GM03348 (cell line): ENCODE results near the gene PTPRK.
"Not testable (repeated sequence)": the region's sequence is repeated elsewhere in the genome, so short reads cannot be mapped to it uniquely, and the experiment has no call there.

ENCODE experiments used
- DNase-seq: peaks from one replicate; pipeline ENCODE4 v3.0.0; 2012; ENCODE audit warnings: low spot score

PTPRK gene

DNA sequence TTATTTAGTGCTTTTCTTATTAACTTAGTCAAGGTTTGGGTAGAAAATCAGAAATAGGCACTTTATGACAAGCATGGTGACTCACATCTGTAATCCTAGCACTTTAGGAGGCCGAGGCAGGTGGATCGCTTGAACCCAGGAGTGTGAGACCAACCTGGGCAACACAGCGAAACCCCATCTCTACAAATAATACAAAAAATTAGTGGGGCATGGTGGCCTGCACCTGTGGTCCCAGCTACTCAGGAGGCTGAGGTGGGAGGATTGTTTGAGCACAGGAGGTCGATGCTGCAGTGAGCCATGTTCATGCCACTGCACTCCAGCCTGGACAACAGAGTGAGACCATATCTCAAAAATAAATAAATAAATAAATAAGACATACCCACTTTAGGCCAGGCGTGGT is 568.2 kb downstream of the PTPRK start:
- DNase-seq, result no peak

DNA sequence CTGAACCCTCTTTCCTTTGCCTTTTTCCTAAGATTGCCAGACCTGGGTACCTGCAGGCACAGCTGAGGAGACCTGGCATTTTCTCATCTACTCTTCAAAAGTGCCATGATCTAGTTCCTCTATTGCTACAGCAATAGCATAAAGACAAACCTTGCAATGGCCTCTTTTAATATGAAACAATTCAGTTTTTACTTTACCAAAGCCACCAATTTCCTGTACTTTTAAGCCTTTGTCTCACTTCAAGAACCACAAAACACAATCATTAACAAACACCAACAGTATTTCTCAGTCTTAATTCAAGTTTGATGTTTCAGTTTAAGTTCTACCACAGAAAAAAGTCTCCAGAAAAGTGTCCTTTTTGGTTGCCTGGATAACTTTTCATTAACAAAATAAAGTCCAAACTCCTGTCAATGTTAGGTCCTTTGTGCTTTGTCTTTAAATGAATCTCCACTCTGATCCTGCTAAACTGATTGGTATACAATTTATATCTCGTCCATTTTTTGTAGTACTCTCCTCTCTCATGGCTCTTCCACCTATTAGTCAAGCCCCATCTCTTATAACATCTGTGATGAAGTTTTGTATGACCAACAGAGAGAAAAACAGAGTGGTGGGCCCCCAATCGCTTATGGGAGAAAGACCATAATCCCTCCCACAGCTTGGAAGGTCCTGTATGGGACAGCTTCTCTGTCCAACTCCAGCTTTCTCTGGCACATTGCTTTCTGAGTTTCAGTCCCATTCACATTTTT is 569.1 kb downstream of the PTPRK start:
- no peak for DNase-seq

DNA sequence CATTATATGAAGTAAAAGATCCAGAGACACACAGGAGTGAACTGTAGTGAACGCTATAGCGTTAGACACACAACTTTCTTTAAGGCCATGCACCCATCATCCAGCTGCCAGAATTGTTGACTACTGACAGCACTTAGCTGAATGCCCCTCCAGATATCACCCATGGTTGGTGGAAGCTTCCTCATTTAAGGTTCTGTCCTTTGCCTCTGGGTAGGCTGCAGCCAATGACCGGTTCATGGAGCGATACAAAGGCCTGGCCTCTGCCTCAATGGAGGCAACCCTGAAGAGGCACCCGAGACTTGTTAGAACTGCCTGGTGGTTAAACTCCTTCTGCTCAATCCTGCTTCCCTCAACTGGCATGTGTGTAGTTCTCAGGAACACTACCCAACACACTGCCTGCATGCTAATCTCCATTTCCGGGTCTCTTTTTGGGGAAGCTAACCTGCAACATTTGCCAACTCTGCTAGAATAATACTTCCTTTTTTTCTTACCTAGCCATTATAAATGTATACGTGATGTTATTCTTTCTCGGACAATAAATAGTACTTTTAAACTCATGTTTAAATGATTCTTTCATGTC is 569.7 kb downstream of the PTPRK start:
- DNase-seq, result no peak

DNA sequence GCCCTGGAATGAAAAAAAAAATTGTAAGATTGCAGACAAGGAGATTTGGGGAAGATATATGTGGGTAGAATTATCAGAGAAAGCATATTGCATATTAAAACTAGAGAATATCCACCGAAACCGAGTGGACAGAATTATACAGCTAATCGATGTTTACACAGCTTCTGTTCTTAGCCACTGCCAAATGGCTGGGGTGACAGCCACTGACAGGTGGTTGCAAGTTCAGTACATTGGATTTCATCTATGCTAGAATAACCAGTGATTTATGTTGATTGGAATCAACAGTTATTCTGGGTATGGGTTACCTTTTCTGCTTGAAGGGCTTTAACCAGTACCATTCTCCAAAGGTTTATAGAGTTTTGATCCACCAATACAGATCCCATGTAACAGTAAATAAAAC is 571.1 kb downstream of the PTPRK start:
- no peak for DNase-seq

DNA sequence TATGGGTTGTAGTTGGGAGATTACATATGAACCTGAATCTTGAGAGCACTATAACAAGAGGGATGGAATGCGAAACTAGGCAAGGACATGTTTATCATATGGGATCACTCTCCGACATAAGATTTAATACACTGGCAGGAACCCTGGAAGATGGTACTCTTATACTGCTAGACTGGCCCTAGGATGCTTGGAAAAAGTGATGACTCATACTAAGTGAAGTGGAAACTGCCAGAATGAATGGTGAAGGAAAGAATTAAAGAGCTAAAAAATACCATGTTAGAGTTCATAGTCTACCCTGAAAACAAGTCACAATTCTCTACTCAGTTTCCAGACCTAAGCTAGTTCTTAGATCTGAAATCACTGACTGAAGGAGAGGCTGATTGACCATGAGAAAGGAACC is 574.0 kb downstream of the PTPRK start:
- no peak for DNase-seq

DNA sequence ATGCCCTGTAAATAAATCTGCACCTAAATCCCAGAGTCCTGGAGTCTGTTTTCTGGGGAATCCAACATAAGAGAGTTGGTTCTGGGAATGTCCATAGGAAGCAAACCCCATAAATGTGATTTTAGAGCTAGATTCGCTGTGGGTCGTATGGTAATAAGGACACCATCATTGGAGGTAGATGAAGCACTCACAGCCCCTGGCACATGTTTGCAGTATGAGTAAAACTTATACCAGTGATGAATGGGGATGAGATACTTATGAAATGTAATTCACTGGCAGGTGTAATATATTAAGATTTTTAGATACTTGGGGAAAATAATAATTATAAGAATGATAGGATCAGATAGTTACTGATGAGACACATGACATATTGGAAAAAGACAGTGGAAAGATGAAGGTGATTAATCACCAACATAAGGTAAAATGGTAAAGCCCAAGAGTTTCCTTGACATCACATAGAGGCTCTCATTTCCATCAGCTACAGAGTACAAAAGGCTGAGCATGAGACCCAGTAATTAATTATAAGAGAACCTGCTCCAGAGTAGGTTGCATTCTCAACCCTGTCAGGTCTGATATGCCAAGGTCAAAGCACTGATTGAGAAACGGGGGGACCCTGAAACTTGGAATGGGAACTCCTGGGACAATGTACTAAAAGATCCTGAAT is 574.8 kb downstream of the PTPRK start:
- no peak for DNase-seq

DNA sequence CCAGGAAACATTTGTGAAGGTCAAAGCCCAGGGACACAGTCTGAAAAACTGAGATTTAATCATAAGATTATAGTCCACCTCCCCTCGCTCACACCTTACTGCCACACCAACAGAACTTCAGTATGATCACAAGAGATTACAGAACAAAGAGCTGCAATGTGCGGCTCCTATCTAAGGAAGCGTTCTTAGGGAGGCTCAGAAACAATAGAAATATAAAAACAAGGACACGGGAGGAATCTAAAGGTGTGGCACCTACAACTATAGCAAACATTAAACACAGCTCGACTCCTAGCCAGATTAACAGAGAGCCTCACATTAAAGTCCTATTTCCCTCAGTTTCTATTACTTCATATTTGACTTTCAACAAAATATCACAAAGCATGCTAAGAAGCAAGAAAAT is 579.2 kb downstream of the PTPRK start:
- no peak for DNase-seq

DNA sequence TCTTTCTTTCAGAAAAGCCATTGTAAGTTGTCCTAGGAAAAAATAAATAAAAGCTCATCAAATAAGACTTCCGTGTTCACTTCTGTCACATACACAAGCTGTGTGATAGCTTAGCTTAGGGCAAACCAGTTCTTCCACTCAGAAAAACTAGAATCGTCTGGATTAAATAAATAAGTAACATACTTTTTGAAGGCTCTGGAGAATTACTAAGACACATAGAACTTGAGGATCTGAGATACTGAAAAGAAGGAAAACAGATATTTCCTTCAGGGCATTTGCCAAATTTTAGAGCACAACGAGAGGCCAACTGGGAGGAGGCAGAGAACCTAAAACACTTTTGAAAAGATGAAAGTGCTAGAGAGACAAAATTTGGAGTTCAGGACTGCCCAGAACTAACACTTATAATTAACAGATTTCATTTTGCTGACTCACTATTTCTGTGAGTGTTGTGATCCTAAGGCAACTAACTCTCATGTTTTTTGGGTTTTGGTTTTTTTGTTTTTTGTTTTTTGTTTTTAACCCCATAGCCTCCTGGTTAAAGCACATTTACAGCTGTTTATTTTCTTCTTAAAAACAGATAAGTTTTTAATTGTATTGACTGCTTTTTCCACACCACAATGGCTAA is 580.8 kb downstream of the PTPRK start:
- DNase-seq, result peak; percentile 14

DNA sequence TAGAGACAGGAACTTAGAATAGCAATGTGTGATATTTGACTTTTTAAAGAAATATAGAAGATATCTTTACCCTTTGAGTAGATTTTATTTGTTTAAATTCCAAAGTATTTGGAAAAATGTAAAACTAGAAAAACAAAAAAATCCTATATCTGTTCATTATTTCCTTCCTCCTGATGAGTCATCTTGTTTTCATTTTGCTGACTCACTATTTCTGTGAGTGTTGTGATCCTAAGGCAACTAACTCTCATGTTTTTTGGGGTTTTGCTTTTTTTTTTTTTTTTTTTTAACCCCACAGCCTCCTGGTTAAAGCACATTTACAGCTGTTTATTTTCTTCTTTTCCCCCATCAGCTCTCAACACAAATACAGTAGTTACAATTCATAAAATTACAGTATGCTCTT is 581.7 kb downstream of the PTPRK start:
- DNase-seq, result peak; percentile 24

DNA sequence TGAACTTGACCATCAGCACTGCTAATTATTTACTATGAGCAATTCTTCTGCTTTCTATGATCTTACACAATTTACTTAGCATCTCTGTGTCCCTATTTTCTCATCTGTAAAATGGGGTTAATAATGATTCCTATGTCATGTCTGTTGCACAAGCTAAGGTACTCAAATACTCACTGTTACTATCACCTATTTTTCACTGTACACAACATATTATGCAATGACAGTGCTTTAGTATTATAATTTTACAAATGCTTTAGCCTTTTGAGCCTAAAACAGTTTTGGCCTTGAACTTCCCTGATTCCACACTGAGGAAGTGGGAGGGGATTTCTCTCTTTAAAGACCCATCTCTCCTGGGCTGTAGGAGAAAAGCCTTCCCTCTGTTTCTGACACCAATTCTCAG is 582.7 kb downstream of the PTPRK start:
- no peak for DNase-seq

DNA sequence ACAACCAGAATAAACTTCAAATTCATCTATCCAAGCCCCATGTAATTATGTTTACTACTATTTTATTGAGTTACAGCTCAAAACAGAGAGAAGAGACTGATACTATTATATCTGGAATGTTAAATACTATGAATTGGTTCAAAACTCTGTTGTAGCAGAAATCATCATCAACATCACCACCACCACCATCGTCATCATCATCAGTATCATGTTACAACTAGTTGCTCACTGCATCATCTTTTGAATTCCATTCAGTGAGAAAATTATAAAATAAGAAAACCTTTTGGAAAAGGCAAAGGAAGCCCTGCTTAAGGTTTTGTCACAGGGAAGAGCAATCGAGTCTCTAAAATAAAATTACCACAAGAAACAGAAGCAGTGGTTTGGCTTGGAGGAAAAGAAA is 583.3 kb downstream of the PTPRK start:
- DNase-seq, result no peak

DNA sequence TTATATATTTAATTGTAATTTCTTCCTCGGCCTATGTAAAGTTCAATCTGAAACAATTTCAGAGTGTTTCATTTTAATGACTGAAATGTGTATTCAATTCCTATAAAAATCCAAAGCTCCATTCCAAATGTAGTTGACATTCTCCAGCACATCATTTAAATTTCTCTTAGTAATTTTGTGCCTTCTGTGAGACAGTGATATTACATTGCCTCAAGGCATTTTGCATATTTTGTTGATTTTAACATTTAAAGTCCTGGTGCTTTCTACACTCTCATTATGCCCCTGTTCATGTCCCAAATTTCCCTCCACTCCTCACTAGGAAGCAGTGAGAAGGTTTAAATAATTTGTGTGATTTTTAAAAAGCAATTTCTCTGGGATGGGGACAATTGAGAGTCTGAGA is 585.4 kb downstream of the PTPRK start:
- no peak for DNase-seq

DNA sequence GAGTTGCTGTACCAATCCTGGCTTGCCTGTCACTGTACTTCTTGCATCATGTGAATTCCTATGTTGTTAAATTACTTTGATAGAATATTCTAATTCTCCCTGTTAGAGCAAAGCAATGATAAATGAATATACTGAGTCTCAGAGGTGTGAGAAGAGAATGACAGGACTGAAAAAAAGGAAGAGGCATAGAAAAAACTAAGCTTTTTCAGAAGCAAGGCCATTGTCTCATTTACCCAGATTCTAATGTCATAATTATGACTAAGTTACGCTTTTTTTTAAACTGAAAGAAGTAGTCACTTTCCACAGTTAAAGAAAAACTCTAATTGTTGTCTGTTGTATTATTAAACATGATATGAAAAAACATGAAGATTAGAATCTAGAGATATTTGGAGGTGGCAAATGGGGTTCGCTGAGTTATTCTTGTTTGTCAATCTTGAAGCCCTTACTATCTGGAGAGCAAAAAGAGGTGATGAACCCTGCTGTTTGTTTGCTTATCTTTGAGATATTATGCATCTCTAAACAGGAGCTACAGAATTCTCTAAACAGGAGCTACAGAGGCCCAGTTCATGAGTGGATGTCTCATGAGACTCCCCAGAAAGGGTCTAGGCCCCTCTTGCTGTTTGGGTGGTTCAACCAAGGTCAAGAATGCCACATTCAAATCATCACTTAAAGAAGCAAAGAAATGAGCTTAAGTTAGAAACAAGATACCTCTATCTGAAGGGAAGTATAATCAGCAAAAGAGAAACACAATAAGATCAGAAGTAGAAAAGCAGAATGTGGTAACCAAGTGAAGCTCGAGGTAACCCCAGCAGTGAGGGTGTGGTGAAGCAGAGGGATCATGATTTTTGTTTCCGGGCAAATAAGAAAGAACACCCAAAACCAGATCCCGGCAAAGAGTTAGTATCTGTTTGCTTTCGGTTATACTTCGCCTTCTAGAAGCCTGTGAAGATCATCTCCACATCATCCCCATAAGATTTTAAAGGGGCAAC is 586.3 kb downstream of the PTPRK start:
- DNase-seq, result no peak

DNA sequence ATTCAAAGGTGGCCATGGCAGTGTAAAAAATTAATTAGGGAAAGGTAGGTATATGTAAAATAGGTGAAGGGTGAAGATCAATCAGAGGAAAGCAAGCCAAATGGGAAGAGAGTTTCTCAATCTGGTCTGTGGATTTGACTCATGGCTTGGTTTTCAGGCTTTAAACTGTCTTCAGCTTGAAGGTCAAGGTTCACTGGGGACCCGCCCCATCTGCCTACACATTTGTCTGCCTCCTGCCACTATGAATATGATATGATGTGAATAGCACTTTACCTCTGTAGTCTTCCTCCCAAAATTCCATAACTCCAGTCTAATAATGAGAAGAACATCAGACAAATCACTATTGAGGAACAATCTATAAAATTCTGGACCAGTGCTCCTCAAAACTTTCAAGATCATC is 587.3 kb downstream of the PTPRK start:
- no peak for DNase-seq

DNA sequence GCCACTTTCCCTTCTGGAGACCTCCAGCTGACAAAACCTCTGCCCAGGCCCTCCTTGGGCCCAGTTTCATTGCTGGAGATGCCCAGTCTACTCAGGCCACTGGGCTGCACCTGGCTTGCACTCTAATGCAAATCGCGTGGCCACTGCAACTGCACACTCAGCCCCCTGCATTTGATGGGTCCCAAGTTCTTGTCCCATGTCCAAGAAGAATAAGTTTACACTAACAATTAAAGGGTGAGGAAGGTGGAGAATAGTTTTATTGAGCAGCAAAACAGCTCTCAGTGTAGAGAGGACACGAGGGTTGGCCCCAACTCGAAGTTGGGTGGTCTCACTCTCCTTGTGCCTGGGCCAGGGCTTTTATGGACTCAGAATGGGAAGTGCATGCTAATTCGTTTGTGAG is 587.7 kb downstream of the PTPRK start:
- DNase-seq, result no peak

DNA sequence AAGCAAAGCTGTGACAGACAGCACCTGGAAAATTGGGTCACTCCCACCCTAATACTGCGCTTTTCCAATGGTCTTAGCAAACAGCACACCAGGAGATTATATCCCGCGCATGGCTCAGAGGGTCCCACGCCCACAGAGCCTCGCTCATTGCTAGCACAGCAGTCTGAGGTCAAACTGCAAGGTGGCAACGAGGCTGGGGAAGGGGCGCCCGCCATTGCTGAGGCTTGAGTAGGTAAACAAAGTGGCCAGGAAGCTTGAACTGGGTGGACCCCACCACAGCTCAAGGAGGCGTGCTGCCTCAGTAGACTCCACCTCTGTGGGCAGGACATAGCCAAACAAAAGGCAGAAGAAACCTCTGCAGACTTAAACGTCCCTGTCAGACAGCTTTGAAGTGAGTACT is 594.0 kb downstream of the PTPRK start:
- DNase-seq, result not testable (repeated sequence)

DNA sequence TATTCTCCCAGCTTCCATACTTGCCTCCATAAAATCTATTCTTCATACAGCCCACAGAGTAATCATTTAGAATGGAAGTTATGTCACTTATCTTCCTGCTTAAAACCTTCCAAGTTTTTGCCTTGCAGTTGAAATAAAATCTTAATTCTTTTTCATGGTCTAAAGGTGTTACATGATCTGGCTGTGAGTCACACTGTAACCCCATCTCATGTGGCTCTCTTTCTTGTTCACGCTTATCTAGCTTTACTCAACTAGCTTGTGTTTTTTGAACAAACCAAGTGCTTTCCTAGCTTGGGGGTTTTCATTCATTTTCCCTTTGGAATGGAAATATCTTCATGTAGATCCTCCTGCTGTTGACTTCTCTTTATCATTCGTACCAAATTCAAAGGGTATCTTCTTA is 596.0 kb downstream of the PTPRK start:
- DNase-seq, result no peak

DNA sequence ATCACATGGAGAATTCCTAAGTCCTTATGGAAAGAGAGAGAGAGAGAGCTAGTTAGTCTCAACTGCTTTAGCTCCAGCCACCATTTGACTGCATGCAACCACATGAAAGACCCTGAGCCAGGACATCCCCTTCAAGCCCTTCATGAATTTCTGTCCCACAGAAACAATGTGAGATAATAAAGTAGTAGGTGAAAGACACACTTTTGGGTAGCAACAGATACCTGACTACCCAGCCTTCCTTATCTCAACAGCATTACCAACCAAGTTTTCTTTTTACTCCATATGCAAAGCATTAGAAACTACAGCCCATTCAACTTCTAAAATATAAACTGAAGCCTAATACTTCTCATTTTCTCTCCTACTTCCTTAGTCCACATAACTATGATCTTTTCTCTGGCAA is 596.4 kb downstream of the PTPRK start:
- no peak for DNase-seq

DNA sequence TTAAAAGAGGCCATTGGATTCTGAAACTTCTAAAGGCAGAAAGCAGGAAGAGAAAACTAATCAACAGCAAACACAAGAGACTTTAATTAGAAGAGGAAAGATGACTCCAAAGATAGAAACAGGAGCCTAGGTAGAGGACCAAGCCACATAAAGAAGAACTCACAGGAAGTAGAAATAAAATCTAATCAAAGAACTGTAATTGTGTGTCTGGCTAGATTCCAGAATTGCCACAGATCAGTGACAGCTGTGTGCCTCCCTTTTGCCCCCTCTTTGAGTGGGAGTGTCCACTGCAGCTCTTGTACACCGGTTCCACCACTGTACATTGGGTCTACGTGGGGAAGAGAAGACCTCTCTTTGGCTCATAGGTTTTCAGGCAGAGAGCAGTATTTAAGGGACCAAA is 597.3 kb downstream of the PTPRK start:
- DNase-seq, result no peak

DNA sequence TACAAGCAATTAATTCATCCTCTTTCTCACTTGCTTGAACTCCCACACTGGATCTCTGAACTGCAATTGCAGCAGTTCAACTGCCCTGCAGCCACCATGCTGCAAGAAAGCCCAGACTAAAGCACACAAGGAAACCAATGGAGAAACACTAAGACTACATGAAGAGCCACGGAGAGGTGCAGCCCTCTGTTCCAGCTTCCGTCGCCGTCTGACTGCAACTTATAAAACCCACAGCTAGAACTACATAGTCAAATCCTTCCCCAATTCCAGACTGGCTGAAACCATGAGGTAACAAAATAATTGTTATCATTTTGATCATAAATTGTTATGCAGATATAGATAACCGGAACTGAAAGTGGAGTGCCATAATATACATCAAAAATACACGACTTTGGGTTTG is 598.4 kb downstream of the PTPRK start:
- DNase-seq, result no peak

DNA sequence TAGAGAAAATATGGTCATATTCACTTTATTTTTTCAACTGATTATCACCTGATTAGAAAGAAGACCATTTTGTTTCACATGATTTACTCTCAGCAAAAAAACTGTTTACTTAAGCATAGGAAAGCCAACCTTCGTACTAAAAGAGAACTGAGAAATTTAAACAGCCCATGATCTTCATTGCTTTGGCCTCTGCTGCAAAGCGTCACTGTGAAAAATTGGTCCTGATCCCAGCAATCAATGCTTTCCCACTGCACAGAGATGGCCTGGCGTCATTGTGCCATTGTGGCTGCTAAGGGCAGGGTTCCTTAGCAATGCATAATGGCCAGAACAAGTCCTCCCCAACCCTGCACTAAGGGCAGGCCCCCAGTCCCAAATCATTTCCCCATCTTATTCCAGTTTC is 599.6 kb downstream of the PTPRK start:
- DNase-seq, result no peak
